HG03442 (cell line): ENCODE data around the gene ZNF296.
A peak's percentile ranks its signal among the peaks of the same experiment; 100 is the strongest.

ENCODE experiments used
- ATAC-seq: cut with Tn5 transposase; IDR thresholded peaks from one replicate; pipeline ENCODE4 v1.9.1; 2021; ENCODE audit warnings: mild to moderate bottlenecking, moderate library complexity; ENCODE audit not compliant: unreplicated experiment

ZNF296 gene

DNA sequence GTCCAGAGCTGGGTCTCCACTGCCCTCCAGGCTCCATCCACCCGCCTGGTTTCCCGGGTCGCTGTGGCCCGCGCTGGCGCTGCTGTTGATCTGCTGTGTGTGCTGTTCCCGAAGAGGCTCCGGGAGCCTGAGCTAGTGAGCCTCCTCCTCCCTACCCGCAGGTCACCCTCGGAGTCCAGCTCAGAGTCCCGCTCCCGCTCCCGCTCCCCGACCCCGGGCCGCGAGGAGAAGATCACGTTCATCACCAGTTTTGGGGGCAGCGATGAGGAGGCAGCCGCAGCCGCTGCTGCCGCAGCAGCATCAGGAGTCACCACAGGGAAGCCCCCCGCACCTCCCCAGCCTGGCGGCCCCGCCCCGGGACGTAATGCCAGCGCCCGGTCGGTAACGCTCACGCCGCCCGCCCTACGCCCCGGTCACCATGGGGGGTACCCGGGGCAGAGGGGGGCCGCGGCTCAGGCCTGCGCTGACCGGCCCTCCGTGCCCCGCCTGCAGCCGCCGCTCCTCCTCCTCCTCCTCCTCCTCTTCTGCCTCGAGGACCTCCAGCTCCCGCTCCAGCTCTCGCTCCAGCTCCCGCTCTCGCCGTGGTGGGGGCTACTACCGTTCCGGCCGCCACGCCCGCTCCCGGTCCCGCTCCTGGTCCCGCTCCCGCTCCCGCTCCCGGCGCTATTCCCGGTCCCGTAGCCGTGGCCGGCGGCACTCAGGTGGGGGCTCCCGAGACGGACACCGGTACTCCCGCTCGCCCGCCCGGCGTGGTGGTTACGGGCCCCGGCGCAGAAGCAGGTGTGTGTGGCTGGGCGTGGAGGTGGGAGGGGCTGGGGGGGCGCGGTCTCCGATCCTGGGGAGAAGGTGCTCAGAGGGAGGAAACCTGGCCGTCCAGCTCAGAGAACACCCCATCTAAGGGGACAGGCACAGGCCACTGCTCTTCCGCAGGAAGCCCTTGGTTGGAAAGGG, 12.2 kb downstream of the ZNF296 start:
- ATAC-seq, result no peak

DNA sequence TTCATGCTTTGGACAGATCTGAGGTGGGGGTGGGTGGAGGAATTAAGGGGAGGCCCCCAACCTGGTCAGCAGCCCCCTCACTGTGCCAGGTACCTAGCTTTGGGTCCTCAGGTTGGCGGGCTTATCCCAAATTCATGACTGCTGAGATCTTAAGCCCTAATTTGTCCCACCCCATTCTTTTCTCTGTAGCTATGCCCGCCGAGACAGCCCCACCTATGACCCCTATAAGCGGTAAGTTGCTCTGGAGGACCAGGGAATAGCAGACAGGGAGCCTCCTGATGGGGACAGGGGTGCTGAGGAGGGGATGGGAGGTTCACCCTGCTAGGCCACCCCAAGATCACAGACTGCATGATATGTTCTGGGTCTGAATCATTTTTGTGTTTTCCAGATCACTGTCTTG, 14.3 kb downstream of the ZNF296 start:
- no peak for ATAC-seq

DNA sequence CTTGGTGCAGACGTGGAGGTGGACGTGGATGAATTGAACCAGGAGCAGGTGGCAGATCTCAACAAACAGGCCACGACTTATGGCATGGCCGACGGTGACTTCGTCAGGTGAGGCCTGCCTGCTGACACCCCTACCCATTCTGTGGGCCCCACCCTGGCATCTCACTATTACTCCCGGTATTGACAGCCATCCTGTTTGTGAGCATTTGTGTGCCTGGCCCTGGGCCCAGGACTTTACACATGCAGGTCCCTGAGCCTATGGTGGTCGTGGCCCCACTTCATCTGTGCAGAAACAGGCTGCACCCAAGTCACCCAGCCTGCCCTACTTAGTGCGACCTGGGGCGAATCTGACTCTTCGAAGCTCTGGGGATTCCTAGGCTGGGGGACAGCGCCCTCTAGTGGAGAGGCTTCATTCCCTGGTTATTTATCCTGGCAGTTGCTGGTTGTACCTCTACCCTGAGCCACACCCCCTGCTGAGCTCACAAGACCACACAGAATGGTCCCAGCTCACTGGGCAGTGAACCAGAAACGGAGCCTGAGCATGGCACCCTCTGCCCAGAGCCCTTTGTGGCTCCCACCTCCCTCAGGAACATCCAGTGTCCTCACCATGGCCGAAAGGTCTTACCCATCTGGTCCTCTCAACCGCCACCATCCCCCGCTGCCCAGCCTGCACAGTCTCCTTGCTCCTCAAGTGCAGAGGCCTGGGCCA, 16.9 kb downstream of the ZNF296 start:
- no peak for ATAC-seq

DNA sequence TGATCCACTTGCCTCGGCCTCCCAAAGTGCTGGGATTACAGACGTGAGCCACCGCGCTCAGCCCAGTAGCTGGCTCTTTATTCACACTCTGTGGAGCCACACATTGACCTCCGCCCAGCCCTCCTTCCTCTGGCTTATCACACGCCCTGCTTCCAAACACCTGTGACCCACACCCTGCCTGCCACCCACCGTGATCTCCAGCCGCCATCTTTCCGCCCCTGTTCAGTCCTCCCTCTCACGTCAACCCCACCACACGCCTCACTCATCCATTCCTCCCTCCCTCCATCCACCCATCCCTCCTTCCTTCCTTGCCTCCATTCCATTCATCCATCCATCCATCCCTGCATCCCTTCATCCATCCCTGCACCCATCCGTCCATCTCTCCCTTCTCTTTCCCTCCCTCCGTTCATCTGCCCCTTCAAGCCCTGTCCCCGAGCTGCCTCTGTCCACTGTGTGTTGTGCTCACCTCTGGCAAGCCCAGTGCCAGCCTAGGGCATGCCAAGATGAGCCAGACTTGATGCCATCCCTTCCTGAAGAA, 17.6 kb downstream of the ZNF296 start:
- no peak for ATAC-seq

DNA sequence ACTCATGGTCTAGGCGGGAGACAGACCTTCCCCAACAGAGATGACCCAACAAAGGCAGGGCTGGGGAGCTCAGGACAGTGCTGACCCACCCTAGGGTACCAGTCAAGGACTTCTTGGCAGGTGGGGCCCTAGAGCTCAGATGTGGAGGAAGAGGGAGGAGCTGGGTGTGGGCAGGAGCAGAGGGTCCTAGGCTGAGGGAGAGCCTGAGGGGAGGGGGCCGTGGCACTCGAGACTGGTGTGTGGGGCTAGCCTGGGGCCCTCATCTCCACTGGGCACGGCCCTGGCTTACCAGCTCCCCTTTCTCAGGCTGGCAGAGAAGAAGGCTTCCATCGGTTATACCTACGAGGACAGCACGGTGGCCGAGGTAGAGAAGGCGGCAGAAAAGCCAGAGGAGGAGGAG, 18.8 kb downstream of the ZNF296 start:
- no peak for ATAC-seq

DNA sequence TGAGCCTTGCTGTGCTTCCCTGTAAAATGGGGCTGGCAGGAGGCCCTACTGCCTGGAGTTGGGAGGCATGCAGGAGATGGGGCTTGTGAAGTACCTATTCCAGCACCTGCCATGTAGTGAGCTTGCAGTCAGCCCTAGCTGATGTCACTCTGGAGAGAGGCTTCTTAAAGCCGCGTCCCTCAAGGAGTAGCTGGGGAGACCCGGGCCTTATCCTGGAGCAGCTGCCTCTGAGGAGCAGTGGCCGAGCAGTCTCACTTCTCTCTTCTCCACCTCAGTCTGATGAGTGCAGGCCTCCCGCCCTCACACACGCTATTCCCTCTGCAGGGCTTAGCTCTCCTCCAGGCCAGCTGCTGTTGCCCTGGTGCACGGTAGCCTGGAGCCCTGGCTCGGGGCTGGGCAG, 19.4 kb downstream of the ZNF296 start:
- no peak for ATAC-seq

DNA sequence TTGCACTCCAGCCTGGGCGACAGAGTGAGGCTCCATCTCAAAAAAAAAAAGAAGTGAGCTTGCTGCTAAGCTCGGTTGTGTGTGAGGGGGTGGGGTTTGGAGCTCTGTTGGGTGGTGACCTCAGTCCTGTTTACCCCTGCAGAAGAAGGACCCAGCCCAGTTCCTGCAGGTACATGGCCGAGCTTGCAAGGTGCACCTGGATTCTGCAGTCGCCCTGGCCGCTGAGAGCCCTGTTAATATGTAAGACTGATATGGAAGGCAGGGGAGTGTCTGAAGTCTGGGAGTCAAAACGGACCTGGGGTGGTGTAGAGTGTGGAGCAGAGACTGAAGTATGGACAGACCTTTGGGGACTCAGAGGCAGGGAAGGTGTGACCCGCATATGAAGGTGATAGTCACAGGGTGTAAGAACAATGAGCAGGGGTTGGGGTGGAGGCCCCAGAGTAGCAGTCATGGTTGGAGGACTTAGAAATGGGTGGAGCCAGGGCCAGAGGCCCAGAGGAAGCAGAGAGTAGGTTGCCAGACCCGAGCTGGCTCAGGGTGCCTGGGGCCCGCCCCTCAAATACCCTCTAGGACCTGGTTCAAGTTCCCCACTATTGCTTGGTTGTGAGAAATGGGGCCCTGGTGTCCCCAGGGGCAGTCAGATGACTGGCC, 24.2 kb downstream of the ZNF296 start:
- no peak for ATAC-seq

DNA sequence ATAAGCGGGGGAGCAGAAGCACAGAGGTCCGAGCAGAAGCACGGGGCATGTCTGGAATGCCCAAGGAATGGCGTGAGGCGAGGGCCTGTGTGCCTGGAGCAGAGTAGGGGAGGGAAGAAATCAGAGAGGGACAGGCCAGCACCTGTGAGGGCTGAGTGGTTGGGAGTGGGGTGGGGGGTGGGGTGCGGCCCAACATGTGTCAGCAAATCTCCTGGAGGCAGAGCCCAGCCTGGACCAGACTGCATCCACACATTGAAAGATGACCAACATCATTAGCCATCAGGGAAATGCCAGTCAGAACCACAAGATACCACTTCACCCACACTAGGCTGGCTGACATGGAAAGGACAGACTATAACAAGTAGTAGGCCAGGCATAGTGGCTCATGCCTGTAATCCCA, 26.2 kb downstream of the ZNF296 start:
- no peak for ATAC-seq

DNA sequence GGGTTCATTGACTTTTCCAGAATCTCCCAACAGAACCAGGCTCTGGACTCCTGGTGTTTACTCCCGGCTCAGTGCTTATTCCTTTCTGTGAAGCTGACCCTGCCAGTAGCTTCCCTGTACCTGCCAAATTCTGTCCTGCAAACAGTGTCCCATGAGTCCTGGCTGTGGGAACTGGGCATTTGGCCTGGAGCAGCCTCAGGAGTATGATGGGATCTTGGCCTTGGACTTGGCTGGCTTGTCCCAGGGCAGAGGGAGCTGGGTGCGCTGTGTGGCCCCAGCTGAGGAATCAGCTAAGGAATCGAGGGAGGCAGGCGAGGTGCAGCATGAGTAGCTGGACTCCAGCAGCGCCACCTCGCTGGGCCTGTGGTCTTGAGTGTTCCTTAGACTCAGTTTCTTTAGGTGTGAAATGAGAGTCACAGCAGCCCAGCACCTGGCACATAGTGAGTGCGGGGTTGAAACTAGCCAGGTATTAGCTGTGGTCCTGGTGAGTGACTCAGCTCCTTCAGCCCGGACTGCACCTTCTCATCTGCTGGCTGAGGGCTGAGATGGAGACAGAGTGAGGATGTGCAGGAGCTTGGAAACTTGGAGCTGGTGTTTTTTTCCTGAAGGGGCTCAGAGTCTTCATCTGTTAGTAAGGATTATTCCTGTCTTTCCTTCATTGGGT, 27.1 kb downstream of the ZNF296 start:
- no peak for ATAC-seq

DNA sequence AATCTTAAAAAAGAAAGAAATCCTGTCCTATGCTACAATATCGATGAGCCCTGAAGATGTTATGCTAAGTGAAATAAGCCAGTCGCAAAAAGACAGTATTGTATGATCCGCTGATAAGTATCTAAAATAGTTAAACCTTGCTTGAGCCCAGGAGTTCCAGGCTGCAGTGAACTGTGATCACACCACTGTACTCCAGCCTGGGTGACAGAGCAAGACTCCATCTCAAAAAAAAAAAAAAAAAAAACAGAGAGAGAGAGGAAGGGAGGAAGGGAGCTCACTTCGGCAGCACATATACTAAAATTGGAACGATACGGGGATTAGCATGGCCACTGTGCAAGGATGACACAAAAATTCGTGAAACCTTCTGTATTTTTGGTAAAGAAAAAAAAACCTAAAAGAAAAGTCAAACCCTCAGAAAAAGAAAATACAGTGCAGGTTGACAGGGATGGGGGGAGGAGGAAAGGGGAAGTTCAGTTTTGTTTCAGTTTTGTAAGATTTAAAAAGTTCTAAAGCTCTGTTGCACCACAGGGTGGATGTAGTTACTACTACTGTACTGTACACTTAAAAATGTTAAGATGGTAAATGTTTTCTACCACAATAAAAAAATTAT, 29.0 kb downstream of the ZNF296 start:
- ATAC-seq, result no peak

DNA sequence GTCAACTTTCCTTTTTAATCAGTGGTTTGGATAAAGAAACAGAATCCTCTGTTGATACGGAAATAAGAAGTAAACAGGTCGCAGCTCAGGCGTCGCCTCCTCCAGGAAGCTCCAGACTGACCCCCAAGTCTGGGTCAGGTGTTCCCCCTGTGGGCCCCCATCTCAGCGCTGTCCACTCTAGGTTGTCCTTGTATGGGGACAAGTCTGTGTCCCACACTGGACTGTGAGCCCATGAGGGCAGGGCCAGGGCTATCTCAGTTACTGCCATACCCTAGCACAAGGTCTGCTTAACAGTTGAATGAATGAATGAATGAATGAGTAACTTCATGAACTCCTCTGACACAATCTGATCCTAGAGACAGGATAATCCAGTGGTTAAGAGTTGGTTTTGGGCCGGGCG, 29.9 kb downstream of the ZNF296 start:
- ATAC-seq, result no peak

DNA sequence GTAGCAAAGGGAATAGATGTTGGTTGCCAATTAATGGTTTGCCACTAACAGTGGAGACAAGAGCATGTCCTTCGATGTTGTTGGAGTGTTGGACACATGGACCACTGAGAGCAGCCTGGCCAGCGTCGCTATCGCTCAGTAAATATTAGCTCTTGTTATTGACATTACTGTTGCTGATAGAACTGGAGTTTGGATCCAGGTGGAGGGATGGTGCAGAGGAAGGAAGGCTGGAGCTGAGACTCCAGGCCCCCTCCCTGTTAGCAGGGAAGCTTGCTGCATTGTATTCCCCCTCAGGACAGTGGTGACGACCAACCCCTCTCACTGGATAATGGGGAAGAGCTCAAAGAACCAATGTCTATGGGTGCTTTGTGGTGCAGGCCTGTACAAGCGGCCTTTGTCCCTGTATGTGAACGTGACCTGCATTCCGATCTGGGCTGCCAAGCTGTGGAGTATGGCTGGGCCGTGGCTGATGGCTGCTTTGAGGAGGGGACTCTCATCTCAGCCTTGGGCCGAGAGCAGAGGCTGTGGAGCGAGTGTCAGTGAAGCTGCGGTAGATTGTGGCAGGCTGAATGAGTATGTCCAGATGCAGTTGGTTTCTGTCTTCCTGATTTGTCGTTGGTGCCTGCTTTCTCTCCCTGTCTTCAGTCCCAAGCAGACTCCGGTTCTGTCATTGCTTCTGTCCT, 30.5 kb downstream of the ZNF296 start:
- ATAC-seq, result no peak

DNA sequence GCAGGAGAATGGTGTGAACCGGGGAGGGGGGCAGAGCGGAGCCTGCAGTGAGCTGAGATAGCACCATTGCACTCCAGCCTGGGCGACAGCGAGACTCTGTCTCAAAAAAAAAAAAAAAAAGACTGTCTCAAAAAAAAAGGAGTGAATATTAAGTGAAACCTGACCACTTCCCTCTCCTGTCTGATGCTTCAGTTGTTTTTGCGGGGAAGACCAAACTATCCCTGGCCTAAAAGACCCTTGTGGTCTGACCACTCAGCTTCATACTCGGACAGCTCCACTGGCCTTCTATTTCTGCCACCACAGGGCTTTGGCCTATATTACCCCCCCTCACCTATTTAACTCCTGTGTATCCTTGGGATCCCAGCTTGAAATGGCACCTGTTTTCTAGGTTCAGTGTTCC, 35.2 kb downstream of the ZNF296 start:
- ATAC-seq, result no peak

DNA sequence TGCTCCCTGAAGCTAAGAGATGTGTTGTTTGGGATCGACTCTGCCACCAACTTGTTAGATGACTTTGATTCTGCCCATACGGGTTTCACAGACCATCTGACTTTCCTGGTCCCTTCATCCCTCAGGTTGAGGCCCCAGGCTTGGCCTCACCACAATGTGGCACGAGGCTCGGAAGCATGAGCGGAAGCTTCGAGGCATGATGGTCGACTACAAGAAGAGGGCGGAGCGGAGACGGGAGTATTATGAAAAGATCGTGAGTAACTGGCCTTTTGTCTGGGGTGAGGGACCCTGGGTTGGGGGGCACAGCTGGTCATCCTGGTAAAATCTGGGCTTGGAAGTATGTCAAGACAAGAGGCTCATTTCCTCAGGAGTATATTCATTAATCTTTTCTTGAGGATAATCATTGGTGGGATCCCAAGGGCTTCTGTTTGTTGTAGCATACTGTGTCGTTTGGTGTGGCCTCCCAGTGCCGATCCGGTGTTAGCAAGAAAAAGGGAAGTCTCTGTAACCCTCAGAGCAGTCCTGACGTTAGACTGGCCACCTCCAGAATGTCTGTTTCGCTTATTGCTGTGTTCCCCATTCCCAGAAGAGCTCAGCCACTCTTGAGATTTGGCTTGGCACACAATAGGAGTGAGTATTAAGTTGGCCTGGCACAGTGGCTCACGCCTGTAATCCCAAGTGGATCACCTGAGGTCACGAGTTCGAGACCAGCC, 36.1 kb downstream of the ZNF296 start:
- no peak for ATAC-seq

DNA sequence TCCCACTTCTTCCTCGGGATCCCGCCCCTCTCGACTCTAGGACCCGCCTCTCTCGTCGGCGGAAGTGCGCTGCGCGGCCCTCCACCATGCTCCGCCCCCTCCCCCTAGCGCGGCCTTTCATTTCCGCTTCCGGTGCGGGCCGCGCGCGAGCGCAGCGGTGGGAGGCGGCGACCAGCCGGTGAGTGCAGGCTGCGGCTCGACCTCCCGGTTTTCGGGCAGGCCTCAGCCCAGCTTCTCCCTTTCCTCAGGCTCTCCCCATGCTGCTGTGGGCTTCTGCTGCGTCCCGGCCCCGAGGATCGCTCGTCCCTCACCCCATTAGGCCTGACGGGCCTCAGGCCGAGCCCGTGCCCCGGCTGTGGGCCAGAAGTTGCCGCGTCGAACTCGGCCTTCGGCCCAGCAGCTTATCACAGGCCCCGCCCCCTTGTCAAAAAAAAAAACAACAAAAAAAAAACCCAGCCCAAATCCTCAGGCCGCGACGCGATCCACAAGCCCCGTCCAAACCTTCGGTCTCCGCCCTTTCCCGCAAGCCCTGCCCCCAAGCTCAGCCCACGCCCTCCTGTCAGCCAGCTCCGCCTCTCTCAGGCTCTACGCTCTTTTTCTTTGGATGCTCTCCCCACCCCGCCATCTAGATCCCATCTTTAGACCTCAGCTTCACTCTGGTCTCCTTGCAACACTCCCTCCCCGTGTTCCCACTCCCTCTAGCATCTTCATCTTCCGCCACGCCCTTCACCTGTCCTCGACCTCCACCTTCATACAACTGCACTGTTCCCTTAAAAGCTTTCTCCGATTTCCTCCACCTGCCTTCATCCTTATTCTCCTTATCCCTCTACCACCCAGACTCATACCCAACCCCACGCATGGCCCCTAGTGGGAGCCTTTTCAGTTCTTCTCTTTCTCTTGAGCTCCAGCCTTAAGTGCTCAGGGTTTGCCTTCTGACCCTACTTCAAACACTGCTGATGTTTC, 37.1 kb downstream of the ZNF296 start, which contains the start of gene CLASRP:
TSS of gene CLASRP (plus strand) at position 115 of the 963 bp plus-strand sequence. CDS start 1,168 bp downstream, outside the sequence.
- ATAC-seq, result peak; percentile 72

DNA sequence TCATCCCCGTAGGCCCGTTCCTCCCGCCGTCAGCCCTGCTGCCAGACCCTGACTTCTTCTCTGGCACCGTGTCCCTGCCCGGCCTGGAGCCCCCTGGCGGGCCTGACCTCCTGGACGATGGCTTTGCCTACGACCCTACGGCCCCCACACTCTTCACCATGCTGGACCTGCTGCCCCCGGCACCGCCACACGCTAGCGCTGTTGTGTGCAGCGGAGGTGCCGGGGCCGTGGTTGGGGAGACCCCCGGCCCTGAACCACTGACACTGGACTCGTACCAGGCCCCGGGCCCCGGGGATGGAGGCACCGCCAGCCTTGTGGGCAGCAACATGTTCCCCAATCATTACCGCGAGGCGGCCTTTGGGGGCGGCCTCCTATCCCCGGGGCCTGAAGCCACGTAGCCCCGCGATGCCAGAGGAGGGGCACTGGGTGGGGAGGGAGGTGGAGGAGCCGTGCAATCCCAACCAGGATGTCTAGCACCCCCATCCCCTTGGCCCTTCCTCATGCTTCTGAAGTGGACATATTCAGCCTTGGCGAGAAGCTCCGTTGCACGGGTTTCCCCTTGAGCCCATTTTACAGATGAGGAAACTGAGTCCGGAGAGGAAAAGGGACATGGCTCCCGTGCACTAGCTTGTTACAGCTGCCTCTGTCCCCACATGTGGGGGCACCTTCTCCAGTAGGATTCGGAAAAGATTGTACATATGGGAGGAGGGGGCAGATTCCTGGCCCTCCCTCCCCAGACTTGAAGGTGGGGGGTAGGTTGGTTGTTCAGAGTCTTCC, 38.7 kb downstream of the ZNF296 start:
- ATAC-seq, result no peak

DNA sequence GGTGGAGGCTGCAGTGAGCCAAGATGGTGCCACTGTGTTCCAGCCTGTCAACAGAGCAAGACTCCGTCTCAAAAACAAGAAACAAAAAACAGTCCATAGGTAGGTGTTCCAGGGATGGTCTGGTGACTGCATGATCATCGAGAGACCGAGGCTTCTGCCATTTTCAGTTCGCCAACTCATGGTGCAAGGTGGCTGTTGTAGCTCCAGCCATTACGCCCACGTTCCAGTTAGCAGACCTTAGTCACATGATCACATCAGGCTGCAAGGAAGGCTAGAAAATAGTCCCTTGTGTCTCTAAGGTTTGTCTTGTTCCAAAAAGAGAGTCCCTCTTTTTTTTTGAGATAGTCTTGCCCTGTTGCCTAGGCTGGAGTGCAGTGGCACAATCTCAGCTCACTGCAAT, 40.5 kb downstream of the ZNF296 start:
- ATAC-seq, result no peak
